WTC11 (cell line): ENCODE data around the gene MRPS27.

Experiments
- ATF2 ChIP-seq: sonication (generic); formaldehyde crosslinking; IDR thresholded peaks from 2 replicates; pipeline ENCODE4 v1.8.1; 2022; ENCODE audit warnings: low read depth, missing genetic modification reagents, borderline replicate concordance
- CTCF ChIP-seq: fragments of 200-600 bp; IDR thresholded peaks from 2 replicates; pipeline ENCODE4 v1.8.0; 2022; ENCODE audit warnings: antibody characterized with exemption
- E2F4 ChIP-seq: sonication (generic); formaldehyde crosslinking; IDR thresholded peaks from 2 replicates; pipeline ENCODE4 v1.8.1; 2022; ENCODE audit warnings: low read depth, mild to moderate bottlenecking, moderate library complexity, missing genetic modification reagents, borderline replicate concordance
- E2F5 ChIP-seq: sonication (generic); formaldehyde crosslinking; IDR thresholded peaks from 2 replicates; pipeline ENCODE4 v1.8.1; 2022; ENCODE audit warnings: mild to moderate bottlenecking, moderate library complexity, missing genetic modification reagents
- ELF4 ChIP-seq: sonication (generic); formaldehyde crosslinking; IDR thresholded peaks from 2 replicates; pipeline ENCODE4 v1.8.1; 2022; ENCODE audit warnings: low read depth, mild to moderate bottlenecking, moderate library complexity, missing genetic modification reagents
- NFATC4 ChIP-seq: fragments of 250-450 bp; sonication (Bioruptor Pico); IDR thresholded peaks from 2 replicates; pipeline ENCODE4 v1.9.0; 2021; ENCODE audit warnings: mild to moderate bottlenecking
- RORB ChIP-seq: fragments of 250-450 bp; sonication (Bioruptor Pico); IDR thresholded peaks from 2 replicates; pipeline ENCODE4 v1.9.0; 2021; ENCODE audit warnings: mild to moderate bottlenecking
- SMAD3 ChIP-seq: sonication (generic); formaldehyde crosslinking; IDR thresholded peaks from 2 replicates; pipeline ENCODE4 v1.8.0; 2022; ENCODE audit warnings: missing genetic modification reagents, mild to moderate bottlenecking, borderline replicate concordance
- ZNF121 ChIP-seq: sonication (generic); formaldehyde crosslinking; IDR thresholded peaks from 2 replicates; pipeline ENCODE4 v1.8.0; 2023; ENCODE audit warnings: missing genetic modification reagents
- ZNF423 ChIP-seq: fragments of 250-450 bp; sonication (Bioruptor Pico); IDR thresholded peaks from 2 replicates; pipeline ENCODE4 v2.1.2; 2022; ENCODE audit warnings: mild to moderate bottlenecking, moderate library complexity
- ZNF512 ChIP-seq: sonication (generic); formaldehyde crosslinking; IDR thresholded peaks from 2 replicates; pipeline ENCODE4 v1.8.1; 2022; ENCODE audit warnings: missing genetic modification reagents, borderline replicate concordance

- TF ChIP-seq CTCF = no peak
- TF ChIP-seq ZNF121 (CRISPR knock-in tag) = no peak
- TF ChIP-seq SMAD3 (CRISPR knock-in tag) = no peak
- TF ChIP-seq NFATC4 = no peak
- no peak for TF ChIP-seq ZNF423 (CRISPR knock-in tag)
- no peak for TF ChIP-seq ELF4 (CRISPR knock-in tag)
- no peak for TF ChIP-seq ZNF512 (CRISPR knock-in tag)
- TF ChIP-seq E2F5 = no peak
- TF ChIP-seq E2F4 (CRISPR knock-in tag) = no peak
- no peak for TF ChIP-seq ATF2 (CRISPR knock-in tag)
- TF ChIP-seq RORB = no peak
These were observed 48.2 kb upstream of the MRPS27 start for GRCh38 chr5:72368271-72368670.
